Upper lobe of left lung (tissue), 4 donors: ENCODE results near the gene ENOPH1.

Source experiments
- POLR2AphosphoS5 ChIP-seq, 2 donors: sonication (generic); formaldehyde crosslinking; IDR thresholded peaks; one replicate each; pipeline ENCODE4 v1.5.1; 2017; ENCODE audit warnings: antibody characterized with exemption in 2 of 2
- TF ChIP-seq, protein P1 (sequence below), 6 experiments: fragments of 450-650 bp in 4 of 6; fragments of 200-600 bp in 2 of 6; sonication (generic) in 2 of 6; IDR thresholded peaks; one replicate each; pipeline ENCODE4 v1.5.1; 2016 to 2019; ENCODE audit warnings: antibody characterized with exemption in 6 of 6

DNA sequence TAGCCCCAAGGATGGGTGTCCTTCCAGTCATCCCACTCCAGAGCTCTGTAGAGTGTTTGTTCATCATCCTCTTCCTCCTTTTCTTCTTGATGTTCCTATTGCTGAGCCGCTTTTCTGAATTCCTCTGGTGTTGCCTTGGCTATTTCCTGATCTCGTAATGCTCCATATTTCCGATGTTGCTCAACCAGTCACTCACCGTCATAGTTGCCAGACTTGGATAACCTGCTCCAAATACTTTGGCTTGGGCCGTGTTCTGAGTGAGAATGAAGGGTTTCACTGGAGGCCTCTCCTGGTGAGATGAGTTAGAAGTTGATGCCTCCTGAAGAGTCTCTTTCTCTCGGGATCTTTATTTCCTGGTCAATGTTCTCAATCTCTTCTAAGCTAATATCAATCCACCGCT lies 28.8 kb upstream of the ENOPH1 start:
- TF ChIP-seq, protein P1, sequence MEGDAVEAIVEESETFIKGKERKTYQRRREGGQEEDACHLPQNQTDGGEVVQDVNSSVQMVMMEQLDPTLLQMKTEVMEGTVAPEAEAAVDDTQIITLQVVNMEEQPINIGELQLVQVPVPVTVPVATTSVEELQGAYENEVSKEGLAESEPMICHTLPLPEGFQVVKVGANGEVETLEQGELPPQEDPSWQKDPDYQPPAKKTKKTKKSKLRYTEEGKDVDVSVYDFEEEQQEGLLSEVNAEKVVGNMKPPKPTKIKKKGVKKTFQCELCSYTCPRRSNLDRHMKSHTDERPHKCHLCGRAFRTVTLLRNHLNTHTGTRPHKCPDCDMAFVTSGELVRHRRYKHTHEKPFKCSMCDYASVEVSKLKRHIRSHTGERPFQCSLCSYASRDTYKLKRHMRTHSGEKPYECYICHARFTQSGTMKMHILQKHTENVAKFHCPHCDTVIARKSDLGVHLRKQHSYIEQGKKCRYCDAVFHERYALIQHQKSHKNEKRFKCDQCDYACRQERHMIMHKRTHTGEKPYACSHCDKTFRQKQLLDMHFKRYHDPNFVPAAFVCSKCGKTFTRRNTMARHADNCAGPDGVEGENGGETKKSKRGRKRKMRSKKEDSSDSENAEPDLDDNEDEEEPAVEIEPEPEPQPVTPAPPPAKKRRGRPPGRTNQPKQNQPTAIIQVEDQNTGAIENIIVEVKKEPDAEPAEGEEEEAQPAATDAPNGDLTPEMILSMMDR (IDR thresholded peaks at IDR 0.05): no peak
- TF ChIP-seq POLR2AphosphoS5 (IDR thresholded peaks at IDR 0.05): no peak
